ENCODE data around the gene TMEM74B. TPM values are rescaled to one million over a fixed set of nuclear protein-coding genes. Genes with fewer than 3 reads are reported as not detected.

The TMEM74B gene
- total and polyA plus RNA-seq, 9 of the 15 experiments (the other 6 are each of a cell fraction or from before 2014, with no cell fraction given) = 0.24 to 19.0 (median 7.5) TPM

- TF ChIP-seq HDAC2 (IDR thresholded peaks at IDR 0.05) (no peak), TARDBP (IDR thresholded peaks at IDR 0.05) (no peak), NFRKB (IDR thresholded peaks at IDR 0.05; ENCODE audit: low read depth) (0 out of 2 replicates have a peak, but pooled peaks have one; percentile 53), MYC (IDR thresholded peaks at IDR 0.05; ENCODE audit: low read depth, low read length) (no peak), MYC (CRISPR knock-in tag; IDR thresholded peaks at IDR 0.05; ENCODE audit: borderline replicate concordance, low read depth) (no peak), E2F1 (CRISPR knock-in tag; IDR thresholded peaks at IDR 0.05) (no peak), ATF3 (IDR thresholded peaks at IDR 0.05) (peak; percentile 84), ATF3 (CRISPR knock-in tag; conservative IDR thresholded peaks at IDR 0.05) (no peak), ZNF76 (CRISPR knock-in tag; IDR thresholded peaks at IDR 0.05; ENCODE audit: borderline replicate concordance) (no peak), CREB1 (IDR thresholded peaks at IDR 0.05) (no peak), CREB1 (CRISPR knock-in tag; IDR thresholded peaks at IDR 0.05) (0 out of 2 replicates have a peak, but pooled peaks have one; percentile 20), RCOR1 (IDR thresholded peaks at IDR 0.05; ENCODE audit: borderline replicate concordance in 1 of 2, low read depth in 2 of 2, low read length in 2 of 2) (0 out of 4 replicates have a peak, but pooled peaks of 1 of the 2 experiments have one; percentile 6), YBX1 (IDR thresholded peaks at IDR 0.05) (no peak), ZEB2 (IDR thresholded peaks at IDR 0.05) (0 out of 2 replicates have a peak, but pooled peaks have one; percentile 15), WHSC1 (IDR thresholded peaks at IDR 0.05; ENCODE audit: low read length) (no peak), RAD21 (CRISPR knock-in tag; conservative IDR thresholded peaks at IDR 0.05 in 1 of 2, IDR thresholded peaks at IDR 0.05 in 1 of 2) (no peak), ATF1 (CRISPR knock-in tag; IDR thresholded peaks at IDR 0.05) (no peak), ATF1 (tag; IDR thresholded peaks at IDR 0.05) (no peak), SMARCE1 (IDR thresholded peaks at IDR 0.05) (peak; percentile 70), PRPF4 (IDR thresholded peaks at IDR 0.05; ENCODE audit: insufficient read depth, low read depth, low read length, poor library complexity, severe bottlenecking) (no peak), GABPA (tag; conservative IDR thresholded peaks at IDR 0.05; ENCODE audit: low read depth) (no peak), ZNF12 (CRISPR knock-in tag; IDR thresholded peaks at IDR 0.05) (no peak), ZHX1 (conservative IDR thresholded peaks at IDR 0.05; ENCODE audit: low read length) (no peak), NFATC3 (IDR thresholded peaks at IDR 0.05) (no peak), RAD51 (IDR thresholded peaks at IDR 0.05; ENCODE audit: borderline replicate concordance, low read depth) (no peak), LARP7 (IDR thresholded peaks at IDR 0.05) (no peak), DPF2 (IDR thresholded peaks at IDR 0.05) (peak; percentile 89)
Measured at GRCh38 chr20:1215386-1216170, 30.8 kb upstream of the TMEM74B start (continued).

Data from K562 (cell line).